Stomach smooth muscle (tissue), 2 donors: ENCODE data around the gene PDE10A.

Experiments
- H3K27ac ChIP-seq: one replicate; pipeline ENCODE4 v1.7.0; 2013; ENCODE audit warnings: mild to moderate bottlenecking, low read length, inconsistent platforms
- H3K27me3 ChIP-seq, 2 donors: one replicate each; pipeline ENCODE4 v1.7.0; 2013; ENCODE audit warnings: low read length in 2 of 2; ENCODE audit not compliant: insufficient read depth in 2 of 2, control insufficient read depth in 1 of 2
- H3K36me3 ChIP-seq, 2 donors: one replicate each; pipeline ENCODE4 v1.7.0; 2013; ENCODE audit warnings: low read length in 2 of 2; ENCODE audit not compliant: control insufficient read depth in 2 of 2, insufficient read depth in 2 of 2
- H3K4me1 ChIP-seq: one replicate; pipeline ENCODE4 v1.7.0; 2013; ENCODE audit warnings: low read length; ENCODE audit not compliant: control insufficient read depth, insufficient read depth
- H3K4me3 ChIP-seq, 2 donors: one replicate each; pipeline ENCODE4 v1.7.0; 2013; ENCODE audit warnings: low read length in 2 of 2
- H3K9ac ChIP-seq, 2 donors: one replicate each; pipeline ENCODE4 v1.7.0; 2013; ENCODE audit warnings: low read length in 2 of 2, mild to moderate bottlenecking in 1 of 2
- H3K9me3 ChIP-seq, 2 donors: one replicate each; pipeline ENCODE4 v1.7.0; 2013; ENCODE audit warnings: low read length in 2 of 2; ENCODE audit not compliant: control insufficient read depth in 2 of 2
- donor health status: healthy.
- donor health status: Pancreatic carcinoma.

The PDE10A gene

DNA sequence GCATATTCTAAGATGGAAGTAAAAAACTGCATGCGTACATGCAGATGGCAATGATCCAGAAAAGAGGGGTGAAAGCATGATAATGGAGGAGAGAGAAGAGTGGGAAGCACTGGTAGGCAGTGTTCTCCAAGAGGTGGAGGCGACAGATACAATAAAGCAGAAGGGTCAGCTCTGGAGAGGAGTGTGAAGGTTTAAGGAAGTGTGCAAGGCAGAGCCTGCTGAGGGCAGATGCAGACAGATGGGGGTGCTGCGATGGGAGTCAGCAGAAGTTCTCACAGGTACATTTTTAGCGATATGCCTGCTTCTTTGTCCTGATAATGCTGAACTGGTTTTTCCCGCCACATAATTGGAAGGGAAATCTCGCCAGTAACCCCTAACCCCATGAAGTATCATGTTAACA is 272.6 kb downstream of the PDE10A start:
- Histone ChIP-seq H3K4me1 (no peaks in the 10 kb centered on the region), H3K27me3 (no peaks in the 10 kb centered on the region), H3K9me3 (no peaks in the 10 kb centered on the region), H3K27ac (no peak overlapping the region), H3K4me3 (no peak overlapping the region), H3K36me3 (no peaks in the 10 kb centered on the region), H3K9ac (no peak overlapping the region)

GRCh38 chr6:165389534-165389933 is 273.5 kb downstream of the PDE10A start:
- H3K4me3 ChIP-seq: no peak overlapping the region
- no peak overlapping the region for H3K9ac ChIP-seq
- H3K27ac ChIP-seq: no peak overlapping the region
- no peaks in the 10 kb centered on the region for H3K27me3 ChIP-seq
- no peaks in the 10 kb centered on the region for H3K36me3 ChIP-seq
- no peaks in the 10 kb centered on the region for H3K9me3 ChIP-seq
- no peaks in the 10 kb centered on the region for H3K4me1 ChIP-seq

- Histone ChIP-seq H3K9ac (no peak overlapping the region), H3K4me1 (no peaks in the 10 kb centered on the region), H3K27ac (no peak overlapping the region), H3K9me3 (no peaks in the 10 kb centered on the region), H3K36me3 (no peaks in the 10 kb centered on the region), H3K27me3 (no peaks in the 10 kb centered on the region), H3K4me3 (no peak overlapping the region)
Measured at GRCh38 chr6:165383323-165383722, 279.7 kb downstream of the PDE10A start.

DNA sequence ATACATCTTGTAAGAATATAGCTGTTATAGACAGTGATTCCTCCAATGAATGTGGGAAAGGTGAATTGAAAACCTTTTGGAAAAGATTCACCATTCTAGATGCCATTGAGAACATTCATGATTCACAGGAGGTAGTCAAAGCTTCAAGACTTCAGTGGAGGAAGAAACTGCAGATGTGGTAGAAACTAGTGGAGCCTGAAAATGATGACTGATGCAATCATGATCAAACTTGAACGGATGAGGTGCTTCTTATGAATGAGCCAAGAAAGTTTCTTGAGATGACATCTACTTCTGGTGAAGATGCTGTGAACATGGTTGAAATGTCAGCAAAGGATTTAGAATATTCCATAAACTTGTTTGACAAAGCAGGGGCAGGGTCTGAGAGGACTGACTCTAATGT is 286.9 kb downstream of the PDE10A start:
- Histone ChIP-seq H3K27ac (no peak overlapping the region), H3K36me3 (no peaks in the 10 kb centered on the region), H3K4me3 (no peak overlapping the region), H3K4me1 (no peaks in the 10 kb centered on the region), H3K9me3 (no peaks in the 10 kb centered on the region), H3K9ac (no peak overlapping the region), H3K27me3 (no peaks in the 10 kb centered on the region)

DNA sequence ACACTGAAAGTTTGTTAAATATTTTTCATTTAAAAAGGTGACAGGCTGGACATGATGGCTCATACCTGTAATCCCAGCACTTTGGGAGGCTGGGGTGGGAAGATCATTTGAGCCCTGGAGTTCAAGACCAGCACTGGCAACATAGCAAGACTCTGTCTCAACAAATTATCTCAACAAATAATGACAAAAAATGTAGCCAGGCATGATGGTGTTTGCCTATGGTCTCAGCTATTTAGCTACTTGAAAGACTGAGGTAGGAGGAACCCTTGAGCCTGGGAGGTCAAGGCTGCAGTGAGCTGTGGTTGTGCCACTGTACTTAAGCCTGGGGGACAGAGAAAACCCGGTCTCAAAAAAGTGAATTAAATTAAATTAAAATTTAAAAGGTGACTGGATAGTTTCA is 297.7 kb downstream of the PDE10A start:
- Histone ChIP-seq H3K4me3 (no peak overlapping the region), H3K27me3 (no peaks in the 10 kb centered on the region), H3K27ac (no peak overlapping the region), H3K9me3 (no peaks in the 10 kb centered on the region), H3K4me1 (no peaks in the 10 kb centered on the region), H3K9ac (no peak overlapping the region), H3K36me3 (no peaks in the 10 kb centered on the region)

GRCh38 chr6:165345700-165346099 is 317.3 kb downstream of the PDE10A start:
- H3K27me3 ChIP-seq: no peaks in the 10 kb centered on the region
- H3K27ac ChIP-seq: no peak overlapping the region
- no peaks in the 10 kb centered on the region for H3K4me1 ChIP-seq
- no peak overlapping the region for H3K4me3 ChIP-seq
- no peaks in the 10 kb centered on the region for H3K36me3 ChIP-seq
- no peak overlapping the region for H3K9ac ChIP-seq
- no peaks in the 10 kb centered on the region for H3K9me3 ChIP-seq

GRCh38 chr6:165340532-165340931 is 322.5 kb downstream of the PDE10A start:
- Histone ChIP-seq H3K4me3 (no peak overlapping the region), H3K9ac (no peak overlapping the region), H3K27ac (no peak overlapping the region), H3K36me3 (no peaks in the 10 kb centered on the region), H3K27me3 (no peaks in the 10 kb centered on the region), H3K9me3 (no peaks in the 10 kb centered on the region), H3K4me1 (no peaks in the 10 kb centered on the region)

DNA sequence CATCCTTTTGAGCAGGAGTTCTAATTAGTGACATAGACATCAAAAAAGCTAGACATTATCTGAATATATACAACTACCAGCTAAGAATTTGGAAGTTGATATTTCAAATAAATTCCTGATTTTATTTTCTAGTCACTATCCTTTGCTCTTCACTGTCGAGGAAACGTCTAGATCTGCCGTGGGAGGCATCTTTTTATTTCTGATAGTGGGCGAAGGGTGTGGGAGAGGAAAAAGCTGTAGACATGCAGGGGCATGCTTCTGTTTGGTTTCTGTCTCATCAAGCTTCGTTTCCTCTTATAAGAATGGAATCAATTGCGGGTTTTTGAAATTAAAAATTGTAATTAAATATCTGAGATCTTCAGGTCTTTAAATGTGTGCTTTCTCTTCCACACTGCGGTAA is 337.4 kb downstream of the PDE10A start:
- no peaks in the 10 kb centered on the region for H3K27me3 ChIP-seq

GRCh38 chr6:165321555-165322145 is 341.4 kb downstream of the PDE10A start:
- H3K9ac ChIP-seq: no peak overlapping the region
- no peak overlapping the region for H3K27ac ChIP-seq
- peaks cover 8 to 12% of the 10 kb centered on the region in 2 donors for H3K9me3 ChIP-seq
- H3K36me3 ChIP-seq: no peaks in the 10 kb centered on the region
- no peaks in the 10 kb centered on the region for H3K27me3 ChIP-seq
- no peak overlapping the region for H3K4me3 ChIP-seq
- H3K4me1 ChIP-seq: no peaks in the 10 kb centered on the region

More for the DNA sequence above, 337.4 kb downstream of the PDE10A start:
- Histone ChIP-seq H3K4me3 (no peak overlapping the region), H3K27ac (no peak overlapping the region), H3K4me1 (no peaks in the 10 kb centered on the region), H3K36me3 (no peaks in the 10 kb centered on the region), H3K9ac (no peak overlapping the region), H3K9me3 (peaks cover 8 to 10% of the 10 kb centered on the region in 2 donors)

GRCh38 chr6:165321150-165321549 is 341.9 kb downstream of the PDE10A start:
- H3K27ac ChIP-seq: no peak overlapping the region
- H3K27me3 ChIP-seq: no peaks in the 10 kb centered on the region
- peaks cover 8 to 12% of the 10 kb centered on the region in 2 donors for H3K9me3 ChIP-seq
- H3K36me3 ChIP-seq: no peaks in the 10 kb centered on the region
- H3K4me1 ChIP-seq: no peaks in the 10 kb centered on the region
- no peak overlapping the region for H3K4me3 ChIP-seq
- H3K9ac ChIP-seq: no peak overlapping the region

DNA sequence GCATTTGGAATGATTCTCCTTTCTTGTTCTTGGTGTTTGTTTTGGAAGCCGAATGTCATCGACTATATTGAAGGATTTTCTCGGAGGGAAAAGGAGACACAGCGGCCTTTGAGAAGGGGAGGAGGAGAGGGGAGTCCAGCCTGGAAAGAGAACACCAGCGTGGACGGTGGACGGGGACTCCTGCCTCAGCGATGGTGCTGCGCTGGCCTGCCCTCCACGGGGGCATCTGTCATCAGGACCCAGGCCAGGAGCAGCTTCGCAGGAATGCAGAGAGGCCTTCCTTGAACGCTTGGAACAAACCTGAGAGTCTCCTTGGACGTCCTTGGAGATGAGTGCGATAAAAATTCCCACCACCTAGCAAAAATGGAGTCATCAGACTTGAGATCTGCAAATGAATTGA is 345.3 kb downstream of the PDE10A start:
- no peak overlapping the region for H3K9ac ChIP-seq
- no peak overlapping the region for H3K27ac ChIP-seq
- no peak overlapping the region for H3K4me3 ChIP-seq
- no peaks in the 10 kb centered on the region for H3K27me3 ChIP-seq
- no peaks in the 10 kb centered on the region for H3K4me1 ChIP-seq
- H3K9me3 ChIP-seq: peaks cover 8 to 12% of the 10 kb centered on the region in 2 donors
- H3K36me3 ChIP-seq: no peaks in the 10 kb centered on the region
